Gastrocnemius medialis (tissue), 4 donors: Measurements from ENCODE around the gene CBL.

Source experiments
- CTCF ChIP-seq, 5 experiments: fragments of 450-650 bp in 3 of 5; fragments of 200-600 bp in 2 of 5; sonication (generic) in 2 of 5; IDR thresholded peaks in 4 of 5; conservative IDR thresholded peaks in 1 of 5; 1 replicate in 4 of 5; 2 replicates in 1 of 5; pipeline ENCODE4 v1.5.1; 2016 to 2019; ENCODE audit warnings: antibody characterized with exemption in 5 of 5, mild to moderate bottlenecking in 3 of 5, moderate library complexity in 3 of 5
- POLR2A ChIP-seq, 2 donors: fragments of 450-650 bp; IDR thresholded peaks; one replicate each; pipeline ENCODE4 v1.6.1; 2017; ENCODE audit warnings: antibody characterized with exemption in 2 of 2, mild to moderate bottlenecking in 2 of 2, moderate library complexity in 2 of 2

- TF ChIP-seq CTCF (IDR thresholded peaks at IDR 0.05 in 4 of 5, conservative IDR thresholded peaks at IDR 0.05 in 1 of 5) (no peak), POLR2A (IDR thresholded peaks at IDR 0.05) (no peak)
These were observed 139.5 kb downstream of the CBL start for GRCh38 chr11:119345685-119346084.
